Measurements from ENCODE around the gene PHOSPHO2.
"Not testable (repeated sequence)": the region's sequence is repeated elsewhere in the genome, so short reads cannot be mapped to it uniquely, and the experiment has no call there.

Gene PHOSPHO2

DNA sequence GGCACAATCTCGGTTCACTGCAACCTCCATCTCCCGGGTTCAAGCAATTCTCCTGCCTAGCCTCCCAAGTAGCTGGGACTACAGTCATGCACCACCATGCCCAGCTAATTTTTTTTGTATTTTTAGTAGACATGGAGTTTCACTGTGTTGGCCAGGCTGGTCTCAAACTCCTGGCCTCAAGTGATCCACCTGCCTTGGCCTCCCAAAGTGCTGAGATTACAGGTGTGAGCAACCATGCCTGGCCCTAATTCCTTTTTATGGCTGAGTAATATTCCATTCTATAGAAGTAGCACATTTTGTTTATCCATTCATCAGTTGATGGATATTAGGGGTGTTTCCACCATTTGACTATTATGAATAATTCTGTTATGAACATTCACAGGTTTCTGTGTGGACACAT is 9.6 kb upstream of the PHOSPHO2 start:
- not testable (repeated sequence) for DNase-seq

DNA sequence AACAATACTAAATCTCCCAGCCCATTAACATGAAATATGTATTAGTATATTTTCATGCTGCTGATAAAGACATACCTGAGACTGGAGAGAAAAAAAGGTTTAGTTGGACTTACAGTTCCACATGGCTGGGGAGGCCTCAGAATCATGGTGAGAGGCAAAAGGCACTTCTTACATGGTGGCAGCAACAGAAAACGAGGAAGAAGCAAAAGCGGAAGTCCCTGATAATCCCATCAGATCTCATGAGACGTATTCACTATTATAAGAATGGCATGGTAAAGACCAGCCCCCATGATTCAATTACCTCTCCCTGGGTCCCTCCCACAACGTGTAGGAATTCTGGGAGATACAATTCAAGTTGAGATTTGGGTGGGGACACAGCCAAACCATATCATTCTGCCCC is 7.4 kb upstream of the PHOSPHO2 start:
- DNase-seq, result not testable (repeated sequence)

DNA sequence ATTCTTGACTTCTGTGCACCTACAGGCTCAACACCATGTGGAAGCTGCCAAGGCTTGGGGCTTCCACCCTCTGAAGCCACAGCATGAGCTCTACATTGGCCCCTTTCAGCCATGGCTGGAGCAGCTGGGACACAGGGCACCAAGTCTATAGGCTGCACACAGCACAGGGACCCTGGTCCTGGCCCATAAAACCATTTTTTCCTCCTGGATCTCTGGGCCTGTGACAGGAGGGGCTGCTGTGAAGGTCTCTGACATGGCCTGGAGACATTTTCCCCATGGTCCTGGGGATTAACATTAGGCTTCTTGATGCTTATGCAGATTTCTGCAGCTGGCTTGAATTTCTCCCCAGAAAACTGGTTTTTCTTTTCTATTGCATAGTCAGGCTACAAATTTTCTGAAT is 6.3 kb upstream of the PHOSPHO2 start:
- DNase-seq, result not testable (repeated sequence)

DNA sequence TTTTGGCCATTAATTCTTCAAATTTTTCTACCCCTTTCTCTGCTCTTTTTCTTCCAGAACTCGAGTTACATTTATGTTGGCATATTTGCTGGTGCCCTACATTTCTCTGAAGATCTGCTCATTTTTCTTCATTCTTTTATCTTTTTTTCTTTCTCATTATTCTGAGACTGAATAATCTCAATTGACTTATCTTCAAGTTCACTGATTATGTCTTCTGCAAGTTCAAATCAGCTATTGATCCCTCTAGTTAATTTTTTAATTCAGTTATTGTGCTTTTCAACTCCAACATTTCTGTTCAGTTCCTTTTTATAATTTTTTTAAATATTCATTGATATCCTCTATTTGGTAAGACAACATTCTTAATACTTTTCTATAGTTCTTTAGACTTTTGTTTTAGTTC is 3.3 kb upstream of the PHOSPHO2 start:
- no peak for DNase-seq

DNA sequence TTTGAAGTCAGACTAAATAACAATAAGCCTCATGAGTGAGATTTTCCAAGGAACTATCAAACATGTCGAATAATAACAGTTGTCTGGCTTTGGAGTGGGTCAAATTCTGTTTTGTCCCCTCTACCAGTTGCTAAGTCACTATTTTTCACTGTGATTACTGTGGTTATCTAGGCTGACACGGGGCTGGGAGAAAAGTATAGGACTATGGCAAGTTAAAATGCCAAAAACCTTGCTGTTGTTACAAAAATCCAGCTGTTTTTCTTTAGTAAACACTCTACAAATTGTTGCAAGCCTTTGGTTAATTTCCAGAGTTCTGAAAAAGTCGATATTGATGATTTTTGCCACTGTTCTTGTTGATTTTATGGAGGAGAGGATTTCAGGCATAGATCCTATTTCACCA is 1.6 kb upstream of the PHOSPHO2 start:
- DNase-seq, result no peak

DNA sequence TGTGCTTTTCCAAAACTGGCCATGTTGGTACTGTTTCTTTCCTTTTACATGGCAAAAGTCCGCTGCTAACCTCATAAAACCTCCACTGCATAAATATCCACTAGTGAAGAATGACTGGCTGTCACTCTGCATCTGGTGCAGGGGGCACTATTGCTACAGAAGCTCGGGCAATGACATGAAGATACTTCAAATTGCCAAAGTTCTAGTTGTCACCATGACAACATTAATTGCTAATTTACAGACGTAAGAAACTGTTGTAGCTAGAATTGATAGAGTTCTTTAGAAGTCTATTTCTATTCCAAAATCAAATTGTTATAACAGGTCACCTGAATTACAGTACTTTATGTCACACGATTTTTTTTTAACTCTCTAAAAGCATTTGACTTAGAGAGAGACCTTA is 909 bp upstream of the PHOSPHO2 start:
- no peak for DNase-seq

DNA sequence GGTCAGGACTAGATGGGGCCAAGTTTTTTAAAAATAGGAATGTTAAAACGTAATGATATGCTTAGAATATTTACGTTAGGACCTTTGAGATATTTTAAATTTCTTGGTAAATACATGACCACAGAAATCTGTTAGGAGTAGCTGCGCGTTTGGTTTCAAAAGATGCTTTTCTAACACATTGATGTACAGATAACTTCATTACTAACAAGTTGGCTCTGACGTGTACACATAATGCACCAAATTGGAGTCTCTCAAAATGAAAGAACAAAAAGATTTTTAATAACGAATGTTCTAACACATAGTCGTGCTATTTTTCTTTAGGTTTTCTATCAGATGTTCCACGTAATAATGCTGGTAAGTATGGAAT is 608 bp downstream of the PHOSPHO2 start:
- DNase-seq, result no peak

DNA sequence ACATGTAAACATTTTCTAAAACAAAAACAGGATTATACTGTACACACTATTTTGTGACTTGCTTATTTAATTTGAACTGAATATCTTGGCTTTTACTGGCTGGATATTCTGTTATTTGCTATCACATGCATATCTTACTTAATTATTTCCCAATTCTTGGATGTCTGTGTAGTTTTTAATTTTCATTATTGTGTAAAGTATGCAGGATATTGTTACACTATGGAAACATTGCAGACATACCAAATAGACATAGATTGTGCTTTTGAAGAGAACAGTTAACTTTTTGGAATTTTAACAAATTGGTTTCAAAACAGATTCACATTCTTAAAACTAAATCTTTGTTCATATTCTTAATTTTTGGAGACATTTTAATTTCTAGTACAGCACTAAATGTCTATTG is 2.1 kb downstream of the PHOSPHO2 start:
- DNase-seq, result no peak

DNA sequence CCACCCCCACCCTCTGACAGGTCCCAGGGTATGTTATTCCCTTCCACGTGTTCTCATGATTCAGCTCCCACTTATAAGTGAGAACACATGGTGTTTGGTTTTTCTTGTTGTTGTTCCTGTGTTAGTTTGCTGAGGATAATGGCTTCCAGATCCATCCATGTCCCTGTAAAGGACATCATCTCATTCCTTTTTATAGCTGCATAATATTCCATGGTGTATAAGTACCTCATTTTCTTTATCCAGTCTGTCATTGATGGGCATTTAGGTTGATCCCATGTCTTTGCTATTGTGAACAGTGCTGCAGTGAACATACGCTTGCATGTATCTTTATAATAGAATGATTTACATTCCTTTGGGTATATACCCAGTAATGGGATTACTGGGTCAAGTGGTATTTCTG is 4.9 kb downstream of the PHOSPHO2 start:
- not testable (repeated sequence) for DNase-seq

DNA sequence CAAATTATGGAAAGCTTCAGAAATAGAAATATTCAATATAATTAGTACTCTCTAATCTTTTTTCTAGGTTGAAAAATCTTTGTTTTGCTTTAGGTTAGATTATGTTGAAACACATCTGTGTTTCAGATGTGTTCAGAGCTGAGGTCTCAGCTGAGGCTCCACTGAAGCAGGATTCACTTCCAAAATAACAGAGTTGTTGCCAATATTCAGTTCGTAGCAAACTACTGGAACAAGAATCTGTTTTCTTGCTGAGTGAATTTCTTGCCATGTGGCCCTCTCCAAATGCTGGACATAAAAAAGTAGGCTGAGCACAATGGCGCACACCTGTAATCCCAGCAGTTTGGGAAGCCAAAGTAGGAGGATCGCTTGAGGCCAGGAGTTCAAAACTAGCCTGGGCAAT is 8.7 kb downstream of the PHOSPHO2 start:
- no peak for DNase-seq

DNA sequence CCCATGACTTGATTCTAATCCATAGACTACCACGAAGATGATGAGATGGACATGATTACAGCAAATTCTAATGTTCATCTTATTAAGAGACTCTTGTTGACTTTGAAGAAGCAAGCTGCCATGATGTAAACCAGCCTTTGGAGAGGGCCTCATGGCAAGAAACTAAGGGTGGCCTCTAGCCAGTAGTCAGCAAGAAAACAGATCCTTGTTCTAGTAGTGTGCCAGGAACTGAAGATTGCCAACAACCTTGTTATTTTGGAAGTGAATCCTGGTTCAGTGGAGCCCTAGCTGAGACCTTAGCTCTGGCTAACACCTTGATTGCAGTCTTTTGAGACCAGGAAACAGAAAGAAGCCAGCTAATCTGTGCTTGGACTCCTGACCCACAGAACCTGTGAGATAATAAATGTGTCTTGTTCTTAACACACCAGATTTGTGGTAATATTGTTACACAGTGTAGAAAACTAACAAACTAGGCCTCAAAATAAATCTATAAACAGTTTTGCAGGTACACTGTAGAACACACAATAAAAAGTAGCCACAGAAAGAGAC is 10.0 kb downstream of the PHOSPHO2 start:
- DNase-seq, result no peak

DNA sequence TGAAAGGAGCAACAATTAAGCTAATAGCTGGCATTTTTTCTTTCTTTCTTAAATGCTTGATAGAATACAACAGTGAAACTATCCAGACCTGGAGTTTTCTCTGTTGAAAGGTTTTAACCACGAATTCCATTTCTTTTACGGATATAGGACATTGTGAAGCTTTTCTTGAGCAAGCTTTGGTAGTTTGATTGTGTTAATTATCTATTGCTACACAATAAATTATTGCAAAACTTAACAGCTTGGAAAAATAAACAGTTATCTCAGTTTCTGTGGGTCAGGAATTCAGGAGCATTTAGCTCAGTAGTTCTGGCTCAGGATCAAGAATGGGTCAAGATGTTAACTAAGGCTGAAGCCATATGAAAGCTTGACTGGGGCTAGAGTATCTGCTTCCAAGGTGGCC is 11.7 kb downstream of the PHOSPHO2 start:
- no peak for DNase-seq

DNA sequence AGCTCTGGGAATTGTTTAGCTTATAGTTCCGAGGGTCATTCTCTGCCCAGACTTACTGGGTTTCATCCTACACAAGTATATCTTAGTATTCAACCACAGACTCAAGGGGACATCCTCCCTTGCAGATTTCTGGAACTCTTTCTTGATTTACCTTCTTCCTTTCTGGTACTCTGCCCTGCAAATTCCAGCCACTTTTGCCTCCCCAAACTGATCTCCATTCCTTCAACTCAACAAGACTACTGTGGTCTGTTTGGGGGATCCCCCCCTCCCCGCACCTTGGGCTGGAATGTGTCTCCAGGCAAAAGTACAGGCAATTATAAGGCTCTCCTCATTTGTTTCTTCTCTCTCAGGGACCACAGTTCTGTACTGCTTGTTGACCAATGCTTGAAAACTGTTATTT is 13.4 kb downstream of the PHOSPHO2 start:
- no peak for DNase-seq

DNA sequence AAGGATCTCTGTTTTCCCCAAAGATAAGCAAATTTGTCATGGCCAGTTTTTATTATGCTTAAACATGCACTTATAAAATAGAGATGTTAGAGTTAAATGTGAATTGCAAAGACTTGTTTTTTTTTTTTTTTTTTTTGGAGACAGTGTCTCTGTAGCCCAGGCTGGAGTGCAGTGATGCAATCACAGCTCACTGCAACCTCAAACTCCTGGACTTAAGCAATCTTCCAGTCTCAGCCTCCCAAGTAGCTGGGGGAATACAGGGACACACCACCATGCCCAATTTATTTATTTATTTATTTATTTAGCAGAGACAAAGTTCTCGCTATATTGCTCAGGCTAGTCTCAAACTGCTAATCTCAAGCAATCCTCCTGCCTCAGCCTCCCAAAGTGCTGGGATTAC is 15.1 kb downstream of the PHOSPHO2 start:
- DNase-seq, result no peak

DNA sequence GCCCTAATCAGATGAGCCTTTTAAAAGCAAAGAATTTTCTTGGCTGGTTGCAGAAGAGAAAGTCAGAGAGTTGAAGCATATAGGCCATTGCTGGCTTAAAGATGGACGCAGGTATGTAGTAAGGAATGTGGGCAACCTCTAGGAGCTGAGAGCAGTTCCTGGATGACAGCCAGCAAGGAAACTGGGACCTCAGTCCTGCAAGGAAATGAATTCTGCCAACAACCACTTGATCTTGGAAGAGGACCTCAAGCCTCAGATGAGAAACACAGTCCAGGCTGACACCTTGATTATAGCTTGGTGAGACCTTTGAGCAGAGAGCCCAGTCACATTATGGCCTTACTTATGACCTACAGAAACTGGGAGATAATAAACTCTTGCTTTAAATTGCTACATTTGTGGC is 15.7 kb downstream of the PHOSPHO2 start:
- no peak for DNase-seq

DNA sequence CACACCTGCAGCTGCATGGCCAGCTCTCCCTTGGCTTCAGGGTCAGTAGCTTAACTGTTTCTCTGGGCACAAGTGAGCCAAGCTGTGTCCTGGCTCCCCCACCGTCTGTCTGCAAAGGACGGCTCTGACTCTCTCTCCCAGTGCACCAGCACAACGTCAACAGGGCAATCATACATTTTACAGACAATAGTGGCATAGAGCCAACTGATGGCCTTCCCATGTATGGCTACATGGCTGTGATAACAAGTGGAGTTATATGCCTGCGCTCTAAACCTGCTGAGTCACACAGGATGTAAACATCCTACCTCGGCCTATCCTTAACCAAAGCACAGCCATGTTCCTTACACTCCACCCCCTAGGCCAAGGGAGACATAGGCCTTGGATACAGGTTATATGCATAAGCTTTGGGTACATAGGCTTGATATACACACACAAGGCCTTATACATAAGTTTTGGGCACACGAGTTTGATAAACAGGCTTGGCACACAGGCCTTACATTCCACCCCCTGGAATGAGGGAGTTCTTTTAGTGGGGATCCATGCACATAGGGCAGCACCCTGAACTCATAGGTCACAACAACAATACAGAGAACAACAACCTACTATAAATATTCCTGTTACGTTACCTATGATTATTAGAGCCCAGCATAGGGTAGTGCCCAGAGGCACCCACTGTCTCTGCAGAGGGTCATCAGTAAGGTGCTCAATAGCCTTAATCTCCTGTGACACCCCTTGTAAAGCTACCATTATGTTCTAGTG is 17.7 kb downstream of the PHOSPHO2 start:
- DNase-seq, result no peak

DNA sequence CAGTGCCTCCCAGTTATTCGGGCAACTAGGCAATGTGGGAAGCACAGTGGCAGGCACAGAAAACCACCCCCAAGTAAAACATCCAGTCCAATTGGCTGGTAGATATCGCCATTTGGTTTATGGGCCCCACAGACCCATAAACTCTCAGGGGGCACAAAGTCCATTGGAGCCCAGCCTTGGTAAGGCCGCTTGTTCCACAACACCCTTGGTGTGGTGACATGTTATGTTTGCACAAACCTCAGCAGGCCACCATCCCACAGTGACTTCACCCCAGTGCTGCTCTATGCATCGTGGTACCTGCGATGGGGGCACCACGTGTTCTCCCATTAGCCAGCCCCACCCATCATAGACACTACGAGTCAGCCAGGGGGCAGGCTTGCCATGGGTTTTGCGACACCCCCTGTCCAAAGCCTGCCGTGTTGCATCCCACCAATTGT is 18.5 kb downstream of the PHOSPHO2 start:
- DNase-seq, result no peak

DNA sequence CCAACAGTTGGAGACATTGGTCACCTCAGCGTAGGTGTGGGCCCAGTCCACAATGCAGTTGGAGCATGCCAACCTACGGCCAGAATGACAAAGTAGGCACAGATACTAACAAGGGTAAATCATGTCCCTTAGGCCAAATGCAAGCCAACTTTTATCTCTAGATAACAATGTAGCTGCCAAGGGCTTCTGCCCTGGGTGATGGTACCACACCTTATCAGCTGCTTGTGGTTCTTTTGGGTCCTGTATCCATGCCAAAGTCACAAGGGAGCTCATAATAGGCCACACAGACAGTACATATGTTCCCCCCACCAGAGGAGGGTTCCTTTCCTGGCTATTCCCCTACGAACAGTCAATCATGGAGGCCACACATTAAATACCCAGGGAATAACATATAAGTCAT is 19.1 kb downstream of the PHOSPHO2 start:
- DNase-seq, result no peak

DNA sequence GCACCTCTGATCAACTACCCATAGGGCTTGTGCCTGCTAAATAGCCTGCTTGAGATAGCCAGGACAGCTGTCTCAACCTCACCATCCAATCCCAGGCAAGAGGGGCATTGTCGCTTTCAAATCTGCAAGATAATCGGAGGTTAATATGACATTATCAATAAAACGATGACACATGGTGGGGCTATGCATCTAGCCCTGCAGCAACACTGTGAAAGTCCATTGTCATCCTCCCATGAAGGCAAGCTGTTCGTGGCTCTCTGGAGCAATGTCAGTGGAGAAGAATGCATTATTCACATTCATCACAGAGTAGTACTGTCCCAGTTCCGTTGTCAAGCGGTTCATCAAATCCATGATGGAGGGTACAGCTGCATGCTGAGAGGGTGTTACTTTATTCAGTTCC is 20.4 kb downstream of the PHOSPHO2 start:
- no peak for DNase-seq

DNA sequence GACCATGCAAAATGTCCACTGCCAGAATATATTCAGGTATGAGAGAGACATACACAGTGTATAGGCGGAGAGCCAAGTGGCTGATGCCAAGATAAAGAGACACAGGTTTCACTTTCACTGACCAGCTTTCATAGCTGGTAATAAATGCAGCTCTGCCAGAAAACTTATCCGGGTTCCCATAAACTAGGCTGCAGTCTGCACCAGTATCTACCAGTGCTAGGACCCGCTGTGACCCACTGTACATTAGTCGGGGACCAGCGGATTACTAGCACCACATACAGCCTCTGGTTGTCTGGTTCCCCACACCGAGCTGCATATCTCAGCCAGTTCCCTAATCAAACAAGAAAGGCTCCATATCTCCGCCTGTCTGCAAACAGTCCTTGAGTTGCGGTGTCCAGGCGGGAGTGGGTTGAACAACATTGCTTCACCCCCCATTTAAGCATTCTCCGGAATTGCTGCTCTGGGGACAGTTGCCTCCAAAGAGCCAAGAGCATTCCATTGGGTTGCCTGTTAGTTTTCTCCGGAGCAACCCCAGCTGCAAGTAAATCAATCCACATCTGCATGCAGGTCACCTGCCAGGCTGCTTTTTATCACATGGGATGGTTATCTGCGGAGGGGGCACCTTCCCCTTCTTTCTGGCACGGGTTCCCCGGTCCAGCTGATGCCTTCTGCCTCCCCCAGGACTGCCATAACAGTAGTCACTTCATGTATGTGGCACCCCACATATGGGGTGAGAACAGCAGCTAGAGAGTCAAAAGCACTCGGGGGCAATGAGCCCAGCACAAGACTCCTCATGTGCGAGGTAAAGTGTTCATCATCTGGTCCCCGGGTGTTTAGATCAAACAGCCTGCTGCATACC is 21.3 kb downstream of the PHOSPHO2 start:
- DNase-seq, result no peak

DNA sequence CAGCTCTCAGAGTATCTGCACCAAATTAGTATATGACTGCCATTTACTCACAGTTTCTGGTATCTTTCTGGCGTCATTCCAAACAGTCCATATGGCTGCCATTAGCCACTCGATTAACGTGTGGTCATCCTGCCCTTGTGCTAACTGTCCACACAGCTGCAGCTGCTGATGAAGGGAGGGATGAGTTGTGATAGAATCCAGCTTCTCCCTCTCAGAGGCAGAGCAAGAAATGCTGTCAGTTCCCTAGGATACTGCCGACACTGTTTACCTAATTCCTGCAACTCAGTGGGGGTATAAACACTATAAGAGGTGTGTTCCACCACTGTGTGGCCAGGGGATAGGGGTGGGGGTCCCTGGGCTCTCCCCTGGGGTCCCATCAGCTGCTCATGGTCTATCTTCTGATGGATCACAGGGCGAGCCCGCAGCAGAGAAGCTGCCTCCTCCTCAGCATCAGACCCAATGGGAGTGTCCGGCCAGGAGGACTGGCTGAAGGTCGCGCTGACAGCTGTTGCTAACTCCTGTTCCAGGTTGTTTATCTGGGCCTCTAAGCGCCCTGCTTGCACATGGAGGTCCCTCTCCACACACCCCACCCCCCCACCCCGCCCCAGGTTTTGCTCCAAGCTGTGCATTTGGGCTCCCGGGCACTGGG is 22.1 kb downstream of the PHOSPHO2 start:
- no peak for DNase-seq

DNA sequence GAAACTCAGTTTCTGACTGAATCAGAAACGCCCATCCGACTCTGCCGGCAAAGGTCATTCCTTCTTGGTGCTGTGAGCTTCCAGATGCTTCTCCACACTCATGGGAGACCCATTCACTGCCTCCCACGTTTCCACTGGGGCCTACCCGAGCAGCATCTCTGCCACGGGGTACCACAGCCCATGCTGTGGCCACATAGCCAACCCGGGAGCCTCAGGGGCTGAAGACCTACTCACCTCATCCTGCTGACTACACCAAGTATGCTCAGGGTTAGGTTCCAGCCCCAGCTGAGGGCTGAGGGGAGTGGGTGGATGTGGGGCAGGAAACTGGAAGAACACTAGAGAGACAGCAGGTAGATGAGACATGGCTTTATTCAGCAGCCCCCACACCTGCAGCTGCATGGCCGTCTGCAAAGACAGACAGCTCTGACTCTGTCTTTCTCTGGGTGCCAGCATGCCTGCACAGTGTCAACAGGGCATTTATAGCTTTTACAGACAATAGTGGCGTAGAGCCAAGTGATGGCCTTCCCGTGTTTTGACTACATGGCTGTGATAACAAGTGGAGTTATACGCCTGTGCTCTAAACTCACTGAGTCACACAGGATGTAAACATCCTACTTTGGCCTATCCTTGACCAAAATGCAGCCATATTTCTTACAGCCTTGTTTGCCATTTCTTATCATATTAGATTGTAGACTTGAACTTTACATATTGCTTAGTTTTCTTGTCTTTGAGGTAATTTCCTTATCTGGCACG is 22.8 kb downstream of the PHOSPHO2 start:
- no peak for DNase-seq

DNA sequence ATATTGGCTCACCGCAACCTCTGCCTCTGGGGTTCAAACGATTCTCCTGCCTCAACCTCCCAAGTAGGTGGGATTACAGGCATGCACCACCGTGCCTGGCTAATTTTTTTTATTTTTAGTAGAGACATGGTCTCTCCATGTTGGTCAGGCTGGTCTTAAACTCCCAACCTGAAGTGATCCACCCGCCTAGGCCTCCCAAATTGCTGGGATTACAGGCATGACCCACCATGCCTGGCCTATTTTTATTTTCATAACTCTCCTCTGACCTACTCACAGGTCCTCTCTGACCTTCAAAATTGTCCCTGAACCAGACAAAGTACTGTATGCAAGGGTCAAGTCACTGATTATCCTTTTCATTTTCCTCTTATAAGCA is 23.4 kb downstream of the PHOSPHO2 start:
- DNase-seq, result no peak
